Naive thymus-derived CD8-positive, alpha-beta T cell (primary cell): ENCODE results near the gene RCAN1. TPM values are rescaled to one million over a fixed set of nuclear protein-coding genes. Genes with fewer than 3 reads are reported as not detected.
"Not testable (repeated sequence)": the region's sequence is repeated elsewhere in the genome, so short reads cannot be mapped to it uniquely, and the experiment has no call there.

Experiments
- ATAC-seq, 2 donors: fragments of 150-1000 bp; cut with Tn5 transposase in 1 of 2; sonication (Bioruptor Pico), chemical (Tn5 transposase) in 1 of 2; 1 replicate in 1 of 2; 2 replicates in 1 of 2; pipeline ENCODE4 v1.10.0; 2021; ENCODE audit warnings: mild to moderate bottlenecking in 2 of 2, moderate library complexity in 2 of 2
- POLR2A ChIA-PET: fragments of 350-600 bp; sonication (Branson Sonifier 250); formaldehyde crosslinking; loops from one replicate; lab custom pipeline; 2021; ENCODE audit warnings: antibody characterized with exemption; lab: Charles Lee
- DNase-seq, 10 donors: peaks; one replicate each; pipeline versions ENCODE4 v3.0.0 to v3.0.0-alpha.2; 2020 to 2022
- H3K27ac Mint-ChIP-seq, 10 donors: one replicate each; pipeline ENCODE4 v1.8.0; 2020 to 2022; ENCODE audit warnings: mild to moderate bottlenecking in 10 of 10, mixed read lengths in 10 of 10, moderate library complexity in 4 of 10, inconsistent platforms in 1 of 10
- H3K27me3 Mint-ChIP-seq, 5 donors: one replicate each; pipeline ENCODE4 v1.8.0; 2021 to 2022; ENCODE audit warnings: mixed read lengths in 5 of 5
- H3K36me3 Mint-ChIP-seq, 3 donors: one replicate each; pipeline ENCODE4 v1.8.0; 2020 to 2022; ENCODE audit warnings: mixed read lengths in 3 of 3, mild to moderate bottlenecking in 2 of 3, inconsistent platforms in 1 of 3
- H3K4me1 Mint-ChIP-seq, 4 donors: one replicate each; pipeline ENCODE4 v1.8.0; 2021 to 2022; ENCODE audit warnings: mixed read lengths in 4 of 4
- H3K4me3 Mint-ChIP-seq, 10 donors: one replicate each; pipeline ENCODE4 v1.8.0; 2020 to 2022; ENCODE audit warnings: mild to moderate bottlenecking in 10 of 10, mixed read lengths in 10 of 10, moderate library complexity in 6 of 10, inconsistent platforms in 1 of 10
- H3K9me3 Mint-ChIP-seq, 9 donors: one replicate each; pipeline ENCODE4 v1.8.0; 2020 to 2022; ENCODE audit warnings: mixed read lengths in 9 of 9, mild to moderate bottlenecking in 3 of 9, inconsistent platforms in 1 of 9, moderate library complexity in 1 of 9
- polyA plus RNA-seq, 3 donors: library from polyadenylated mRNA; unstranded; fragments of 300-500 nt; fragmentation: Illumina TruSeq; gene quantifications; one replicate each; pipeline ENCODE4 v1.2.3, GENCODE V29; 2021
- total RNA-seq, 8 experiments: library from RNA in 2 of 8; stranded (reverse) in 2 of 8; gene quantifications; one replicate each; pipeline ENCODE4 v1.2.3 and lab custom pipeline; 2021 to 2026

Gene RCAN1
- total and polyA plus RNA-seq, 5 experiments from 2014 or later = 6.8 to 15.9 (median 11.1) TPM

DNA sequence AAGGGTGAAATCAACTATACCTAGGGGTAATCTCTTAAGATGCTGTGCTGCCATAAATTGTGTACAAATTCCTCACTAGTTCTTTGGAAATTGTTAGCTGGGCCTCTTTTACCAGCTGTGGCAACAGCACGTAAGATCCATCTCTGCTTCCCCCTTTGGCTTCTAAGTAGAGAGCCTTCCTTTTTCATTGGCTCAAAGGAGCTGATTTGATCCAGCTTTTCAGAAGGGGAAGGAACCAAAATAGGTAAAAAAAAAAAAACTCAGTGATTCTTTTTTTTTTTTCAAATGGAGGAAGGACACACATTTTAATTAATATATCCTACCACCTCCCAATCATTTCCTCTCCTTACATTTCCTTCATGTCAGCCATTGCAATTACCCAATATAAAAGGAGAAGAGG lies 4.0 kb upstream of the RCAN1 start:
- Mint-ChIP-seq H3K36me3 (no peaks in the 10 kb centered on the region), H3K4me1 (peaks cover 0 to 9% (median 7%) of the 10 kb centered on the region in 4 donors), H3K27ac (no peak overlapping the region), H3K4me3 (no peak overlapping the region), H3K9me3 (no peaks in the 10 kb centered on the region), H3K27me3 (peaks cover 12 to 19% (median 15%) of the 10 kb centered on the region in 5 donors)
- ATAC-seq (no peak), DNase-seq (no peak)
- POLR2A ChIA-PET = no interaction called here

DNA sequence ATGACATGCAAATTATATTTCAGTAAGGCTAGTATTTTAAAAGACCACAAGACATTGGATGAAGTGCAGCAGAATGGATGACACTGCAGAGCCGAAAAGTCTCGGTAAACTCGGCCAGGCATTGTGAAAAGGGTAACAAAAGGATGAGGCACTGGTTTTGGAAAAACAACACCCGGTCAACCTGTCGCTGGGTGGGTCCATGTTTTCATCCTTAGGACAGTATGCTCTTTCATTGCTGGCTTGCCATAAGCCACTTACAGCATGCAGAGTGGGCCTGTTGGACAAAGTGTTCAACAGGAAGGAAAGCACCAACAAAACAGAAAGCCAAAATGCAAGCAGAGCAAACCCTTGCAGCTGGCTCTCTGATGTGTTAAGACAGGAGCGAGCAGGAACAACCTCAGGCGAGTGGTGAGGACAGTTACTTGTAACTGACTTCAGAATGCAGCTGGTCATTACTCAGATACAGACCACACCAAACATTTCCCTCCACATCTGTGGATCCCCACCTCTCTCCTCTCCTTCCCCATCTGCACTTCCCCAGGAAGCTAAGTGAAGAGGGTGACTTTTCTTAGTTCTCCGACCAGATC lies 2.9 kb upstream of the RCAN1 start:
- Mint-ChIP-seq H3K4me1 (peaks cover 4 to 18% (median 16%) of the 10 kb centered on the region in 4 donors), H3K36me3 (no peaks in the 10 kb centered on the region), H3K27ac (no peak overlapping the region), H3K27me3 (peaks cover 3 to 9% (median 8%) of the 10 kb centered on the region in 5 donors), H3K4me3 (no peak overlapping the region), H3K9me3 (no peaks in the 10 kb centered on the region)
- POLR2A ChIA-PET = interaction anchor here (0.5 kb wide), 1 partner anchor 1556 kb away, joined by 3 read pairs; no protein-coding TSS in a partner anchor
- ATAC-seq (no peak), DNase-seq (no peak)

DNA sequence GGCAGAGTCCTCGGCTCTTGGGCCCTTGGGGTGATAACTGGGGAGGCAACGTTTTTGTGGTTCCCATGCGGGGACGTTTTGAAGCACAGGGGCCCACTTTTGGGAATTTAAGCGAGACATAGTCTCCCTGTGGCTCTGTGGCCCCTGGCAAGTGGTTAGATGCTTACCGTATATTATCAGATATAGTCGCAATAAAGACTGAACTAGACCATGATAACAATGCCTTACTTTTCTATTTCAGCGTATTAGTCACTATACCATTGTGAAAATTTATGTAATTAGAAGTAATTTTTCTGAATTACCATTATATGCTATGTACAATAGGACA lies 538 bp upstream of the RCAN1 start:
- H3K27ac Mint-ChIP-seq = peak overlapping the region; percentile 81 to 96 (median 92)
- POLR2A ChIA-PET = interaction anchor here (0.6 to 0.7 kb wide), 2 partner anchors 668 to 1455 kb away, joined by 3 read pairs; no protein-coding TSS in a partner anchor
- DNase-seq = no peak
- peak in 1 of 2 donors; percentile 18 for ATAC-seq
- no peaks in the 10 kb centered on the region for H3K9me3 Mint-ChIP-seq
- H3K4me1 Mint-ChIP-seq = peaks cover 14 to 31% (median 23%) of the 10 kb centered on the region in 4 donors
- peak overlapping the region; percentile 86 to 95 (median 92) for H3K4me3 Mint-ChIP-seq
- H3K36me3 Mint-ChIP-seq = no peaks in the 10 kb centered on the region
- peaks cover 0 to 3% (median 0%) of the 10 kb centered on the region in 5 donors for H3K27me3 Mint-ChIP-seq

DNA sequence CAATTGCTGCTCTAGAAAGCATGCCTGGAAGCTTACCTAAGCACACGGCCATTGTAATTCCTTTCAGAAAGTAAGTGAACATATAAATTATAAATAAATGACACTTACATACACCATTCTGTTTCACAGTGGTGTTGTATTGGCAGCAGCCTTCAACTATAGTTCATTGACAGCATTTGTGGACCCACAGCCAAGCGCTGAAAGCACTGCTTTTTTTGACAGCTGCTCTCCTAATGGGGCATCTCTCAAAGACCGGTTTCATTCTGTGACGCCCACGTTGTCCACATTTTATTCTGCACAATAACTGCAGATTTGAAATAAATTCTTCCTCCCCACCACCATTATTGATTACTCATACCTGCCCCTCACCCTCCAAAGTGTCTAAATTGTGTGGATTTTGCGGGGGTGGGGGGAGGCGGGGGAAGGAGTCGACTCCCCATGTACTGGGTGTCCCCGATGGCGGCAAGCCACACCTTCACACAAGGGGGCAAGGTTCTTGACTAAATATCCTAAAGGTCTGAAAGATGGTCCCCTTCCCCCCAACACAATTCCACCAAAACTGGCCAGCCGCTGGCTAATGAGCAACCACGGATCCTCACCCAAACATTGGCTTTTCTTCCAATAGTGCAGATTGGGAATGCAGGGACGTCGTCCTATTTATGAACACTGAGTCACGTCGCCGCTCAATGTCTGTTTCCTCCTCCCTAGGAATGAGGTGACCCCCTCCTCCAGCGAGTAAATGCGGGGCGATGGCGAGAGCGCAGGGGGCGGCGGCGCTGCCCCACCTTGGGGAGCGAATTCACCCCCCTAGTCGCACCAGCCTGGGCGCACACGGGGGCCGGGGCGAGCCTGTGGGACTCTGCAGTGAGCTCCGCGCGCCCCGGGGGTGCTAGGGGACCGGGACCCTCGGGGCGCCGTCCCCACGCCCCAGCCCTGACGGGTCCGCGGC lies 960 bp downstream of the RCAN1 start:
- POLR2A ChIA-PET = interaction anchor here (0.9 kb wide), 1 partner anchor 12 kb away, joined by 3 read pairs; no protein-coding TSS in a partner anchor
- peak in 2 of 10 donors; percentile 10 to 12 for DNase-seq

DNA sequence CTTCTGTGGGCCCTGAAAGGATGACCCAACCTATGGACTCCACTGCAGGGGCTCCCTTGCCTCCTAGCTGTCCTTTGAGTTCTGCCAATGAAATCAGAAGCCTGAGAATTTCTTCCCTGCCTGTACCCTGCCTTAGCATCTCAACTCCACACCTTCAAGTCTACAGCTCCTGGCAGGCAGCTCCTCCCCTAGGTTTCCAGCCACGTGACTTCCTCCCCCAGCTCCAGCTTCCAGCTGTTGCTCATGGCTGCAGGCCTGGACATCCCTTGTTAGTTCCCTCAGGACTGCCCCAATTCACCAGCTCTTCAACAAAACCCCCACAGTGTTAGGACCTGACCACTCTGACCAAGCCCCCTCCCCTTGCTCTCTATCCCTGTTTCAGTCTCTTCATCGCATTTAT lies 2.4 kb downstream of the RCAN1 start:
- ATAC-seq (no peak), DNase-seq (no peak)
- H3K9me3 Mint-ChIP-seq = no peaks in the 10 kb centered on the region
- POLR2A ChIA-PET = no interaction called here
- no peaks in the 10 kb centered on the region for H3K27me3 Mint-ChIP-seq
- H3K36me3 Mint-ChIP-seq = no peaks in the 10 kb centered on the region
- peaks cover 16 to 31% (median 23%) of the 10 kb centered on the region in 4 donors for H3K4me1 Mint-ChIP-seq
- peak overlapping the region in 1 of 10 donors; percentile 2 for H3K27ac Mint-ChIP-seq
- peak overlapping the region in 1 of 10 donors; percentile 11 for H3K4me3 Mint-ChIP-seq

More for the DNA sequence above, 960 bp downstream of the RCAN1 start:
- H3K36me3 Mint-ChIP-seq = no peaks in the 10 kb centered on the region
- H3K9me3 Mint-ChIP-seq = no peaks in the 10 kb centered on the region
- peak overlapping the region; percentile 76 to 94 (median 88) for H3K4me3 Mint-ChIP-seq
- H3K27me3 Mint-ChIP-seq = peaks cover 0 to 3% (median 0%) of the 10 kb centered on the region in 5 donors
- H3K27ac Mint-ChIP-seq = peak overlapping the region in 9 of 10 donors; percentile 43 to 92 (median 78)
- no peak for ATAC-seq
- peaks cover 16 to 31% (median 23%) of the 10 kb centered on the region in 4 donors for H3K4me1 Mint-ChIP-seq

DNA sequence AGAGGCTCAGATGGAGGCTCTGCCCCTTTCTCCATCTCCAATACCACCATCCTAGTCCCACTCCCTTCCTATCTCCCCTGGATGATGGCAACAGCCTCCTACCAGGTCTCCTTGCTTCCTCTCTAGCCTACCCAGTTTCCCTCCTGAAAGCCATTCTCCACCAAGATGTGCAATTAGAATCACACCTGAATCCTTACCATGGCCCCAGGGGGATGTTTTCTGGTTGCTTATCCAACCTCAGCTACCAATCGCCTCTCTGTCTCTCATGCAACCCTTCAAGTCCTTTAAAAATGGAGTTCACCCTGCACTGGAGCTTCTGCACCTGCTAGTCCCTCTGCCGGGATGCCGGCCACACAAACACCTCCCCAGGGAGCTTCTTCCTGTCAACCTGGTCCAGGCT lies 2.9 kb downstream of the RCAN1 start:
- H3K36me3 Mint-ChIP-seq = no peaks in the 10 kb centered on the region
- H3K4me3 Mint-ChIP-seq = peak overlapping the region in 1 of 10 donors; percentile 4
- DNase-seq = no peak
- no peak for ATAC-seq
- H3K27ac Mint-ChIP-seq = peak overlapping the region in 1 of 10 donors; percentile 2
- H3K9me3 Mint-ChIP-seq = no peaks in the 10 kb centered on the region
- POLR2A ChIA-PET = no interaction called here
- H3K27me3 Mint-ChIP-seq = no peaks in the 10 kb centered on the region
- H3K4me1 Mint-ChIP-seq = peaks cover 16 to 31% (median 23%) of the 10 kb centered on the region in 4 donors

DNA sequence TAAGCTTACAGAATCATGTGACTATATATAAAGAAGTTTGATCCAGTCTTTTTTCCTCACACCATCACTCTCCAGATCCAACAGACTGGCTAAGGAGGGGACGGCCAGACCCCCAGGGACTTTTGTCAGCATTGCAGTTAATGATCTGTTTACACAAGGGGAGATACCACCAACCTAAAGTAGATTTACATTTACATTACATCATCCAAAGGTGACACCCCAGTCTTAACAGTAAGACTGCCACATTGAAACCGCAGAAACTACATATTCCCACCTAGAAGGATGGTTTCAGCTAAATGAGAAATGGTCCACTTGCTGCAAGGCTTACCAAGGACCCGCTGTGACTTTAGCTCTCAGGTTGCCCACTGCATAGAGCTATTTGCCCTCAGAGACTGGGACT lies 3.4 kb downstream of the RCAN1 start:
- H3K4me1 Mint-ChIP-seq = peaks cover 16 to 31% (median 23%) of the 10 kb centered on the region in 4 donors
- H3K36me3 Mint-ChIP-seq = no peaks in the 10 kb centered on the region
- H3K27me3 Mint-ChIP-seq = no peaks in the 10 kb centered on the region
- no peak for DNase-seq
- POLR2A ChIA-PET = no interaction called here
- ATAC-seq = no peak
- peak overlapping the region in 1 of 10 donors; percentile 4 for H3K4me3 Mint-ChIP-seq
- H3K9me3 Mint-ChIP-seq = no peaks in the 10 kb centered on the region
- H3K27ac Mint-ChIP-seq = peak overlapping the region in 1 of 10 donors; percentile 10

DNA sequence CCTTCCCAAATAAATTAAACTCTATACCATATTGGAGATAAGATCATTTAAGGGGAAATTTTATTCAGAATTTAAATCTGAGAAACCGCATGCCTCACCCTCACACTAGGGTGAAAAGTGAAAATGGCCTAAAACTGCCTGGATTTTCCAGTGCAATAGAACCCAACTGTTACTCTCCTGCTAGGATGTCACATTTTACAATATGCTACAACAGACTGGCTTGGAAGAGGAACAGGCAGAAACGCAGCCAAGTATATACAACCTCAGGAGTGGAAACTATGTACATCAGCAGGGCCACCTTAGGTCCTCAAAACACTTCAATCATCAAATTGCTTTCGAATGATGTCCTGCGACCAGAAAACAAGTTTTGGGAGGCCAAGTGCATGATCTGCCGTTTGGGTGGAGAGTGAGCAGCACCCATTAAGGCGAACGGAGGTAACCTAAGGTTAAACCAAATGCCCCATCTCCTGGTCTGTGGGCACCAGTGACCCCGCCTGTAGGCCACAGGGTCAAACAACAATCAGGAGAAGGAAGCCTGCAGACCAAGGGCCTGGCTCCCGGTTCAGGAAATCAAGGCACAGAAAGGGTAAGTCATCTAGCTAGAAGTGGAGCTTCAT lies 4.9 kb downstream of the RCAN1 start:
- ATAC-seq = no peak
- no peak overlapping the region for H3K4me3 Mint-ChIP-seq
- H3K27ac Mint-ChIP-seq = no peak overlapping the region
- no peaks in the 10 kb centered on the region for H3K36me3 Mint-ChIP-seq
- POLR2A ChIA-PET = no interaction called here
- DNase-seq = no peak
- H3K9me3 Mint-ChIP-seq = no peaks in the 10 kb centered on the region
- H3K4me1 Mint-ChIP-seq = peaks cover 16 to 25% (median 19%) of the 10 kb centered on the region in 4 donors
- H3K27me3 Mint-ChIP-seq = no peaks in the 10 kb centered on the region

DNA sequence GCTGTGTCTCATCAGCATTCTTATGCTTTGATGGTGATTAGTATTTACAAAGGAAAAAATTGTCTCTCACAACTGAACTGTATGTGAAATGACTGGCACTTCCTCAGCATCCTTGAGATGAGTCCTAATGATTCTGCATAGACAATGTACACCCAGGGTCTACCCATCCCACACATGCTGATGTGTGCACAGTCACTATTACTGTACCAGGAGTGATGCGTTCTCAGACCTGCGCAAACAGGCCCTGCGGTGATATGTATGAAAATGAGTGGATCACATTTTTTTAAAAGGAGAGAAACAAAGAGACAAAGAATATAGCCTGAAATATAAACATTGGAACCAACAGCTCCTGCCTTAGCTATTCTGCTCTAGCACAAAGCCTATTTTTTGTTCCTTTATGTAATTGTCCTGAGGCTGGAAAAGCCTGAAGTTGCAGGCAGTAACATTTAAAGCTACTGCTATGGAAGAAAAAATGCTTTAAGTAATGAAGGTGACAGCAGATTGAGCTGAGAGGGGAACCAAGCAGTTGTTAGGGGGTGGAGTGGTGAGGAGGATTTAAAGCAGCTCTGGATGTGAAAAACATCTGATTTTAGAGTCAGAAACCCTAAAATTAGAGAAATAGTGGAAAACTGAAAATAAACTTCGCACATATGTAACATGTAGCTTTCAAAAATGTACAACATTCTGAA lies 5.5 kb downstream of the RCAN1 start:
- Mint-ChIP-seq H3K4me3 (no peak overlapping the region), H3K4me1 (peaks cover 16 to 25% (median 19%) of the 10 kb centered on the region in 4 donors), H3K36me3 (no peaks in the 10 kb centered on the region), H3K27me3 (no peaks in the 10 kb centered on the region), H3K9me3 (no peaks in the 10 kb centered on the region), H3K27ac (no peak overlapping the region)
- POLR2A ChIA-PET = no interaction called here
- no peak for ATAC-seq
- no peak for DNase-seq

DNA sequence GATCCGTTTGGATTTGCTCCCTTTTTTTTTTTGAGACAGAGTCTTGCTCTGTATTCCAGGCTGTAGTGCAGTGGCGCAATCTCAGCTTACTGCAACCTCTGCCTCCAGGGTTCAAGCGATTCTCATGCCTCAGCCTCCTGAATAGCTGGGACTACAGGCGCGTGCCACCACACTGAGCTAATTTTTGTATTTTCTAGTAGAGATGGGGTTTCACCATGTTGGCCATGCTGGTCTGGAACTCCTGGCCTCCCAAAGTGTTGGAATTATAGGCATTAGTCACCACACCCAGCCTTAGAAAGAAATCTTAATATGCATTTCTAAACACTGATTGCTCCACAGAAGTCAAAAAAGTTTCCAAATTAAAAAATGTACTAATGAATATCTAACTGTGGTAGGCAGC lies 7.5 kb downstream of the RCAN1 start:
- H3K4me1 Mint-ChIP-seq, H3K9me3 Mint-ChIP-seq, H3K4me3 Mint-ChIP-seq, H3K27ac Mint-ChIP-seq, H3K36me3 Mint-ChIP-seq, DNase-seq, H3K27me3 Mint-ChIP-seq, POLR2A ChIA-PET, ATAC-seq: not testable (repeated sequence)

DNA sequence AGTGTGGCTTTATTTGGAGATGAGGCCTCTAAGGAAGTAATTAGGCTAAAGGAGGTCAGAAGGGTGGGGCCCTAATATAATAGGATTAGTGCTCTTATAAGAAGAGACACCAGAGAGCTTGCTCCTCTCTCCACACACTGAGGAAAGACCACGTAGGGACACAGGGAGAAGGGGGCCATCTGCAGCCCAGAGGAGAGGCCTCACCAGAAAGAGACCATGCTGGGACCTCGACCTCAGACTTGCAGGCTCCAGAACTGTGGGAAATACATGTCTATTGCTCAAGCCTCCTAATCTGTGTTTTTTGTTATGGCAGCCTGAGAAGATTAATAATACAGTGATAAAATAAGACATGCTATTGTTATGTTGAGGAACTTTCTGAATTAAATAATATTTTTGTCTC lies 8.3 kb downstream of the RCAN1 start:
- POLR2A ChIA-PET = no interaction called here
- Mint-ChIP-seq H3K27ac (no peak overlapping the region), H3K36me3 (no peaks in the 10 kb centered on the region), H3K9me3 (no peaks in the 10 kb centered on the region), H3K4me3 (no peak overlapping the region), H3K27me3 (no peaks in the 10 kb centered on the region), H3K4me1 (peaks cover 0 to 6% (median 1%) of the 10 kb centered on the region in 4 donors)
- DNase-seq (no peak), ATAC-seq (no peak)

DNA sequence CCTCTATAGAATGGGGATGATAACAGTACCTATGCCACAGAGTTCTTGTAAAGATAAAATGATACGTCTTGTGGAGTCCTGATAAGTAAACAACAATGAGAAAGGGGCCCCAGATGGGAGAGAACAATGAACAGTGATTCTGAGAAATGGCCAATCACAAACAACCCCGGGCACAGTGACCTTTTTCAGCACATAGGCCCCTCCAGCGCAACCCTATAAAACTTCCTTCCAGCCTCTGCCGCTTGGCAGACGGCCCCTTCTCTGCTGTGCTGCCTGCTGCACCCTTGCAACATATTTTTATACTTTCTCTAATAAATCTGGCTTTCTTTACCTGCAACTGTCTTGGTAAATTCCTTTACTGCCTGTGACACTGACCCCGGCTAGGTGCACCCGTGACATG lies 8.9 kb downstream of the RCAN1 start:
- ATAC-seq (no peak), DNase-seq (no peak)
- peaks cover 0 to 6% (median under 1%) of the 10 kb centered on the region in 4 donors for H3K4me1 Mint-ChIP-seq
- no peak overlapping the region for H3K4me3 Mint-ChIP-seq
- H3K27me3 Mint-ChIP-seq = no peaks in the 10 kb centered on the region
- H3K9me3 Mint-ChIP-seq = no peaks in the 10 kb centered on the region
- no peaks in the 10 kb centered on the region for H3K36me3 Mint-ChIP-seq
- H3K27ac Mint-ChIP-seq = no peak overlapping the region
- POLR2A ChIA-PET = no interaction called here
